Liver (tissue), 9 donors: ENCODE measurements around the gene DYRK1A. TPM values are rescaled to one million over a fixed set of nuclear protein-coding genes. Genes with fewer than 3 reads are reported as not detected.

ENCODE experiments used
- DNase-seq: peaks from one replicate; pipeline ENCODE4 v3.0.0-alpha.2; 2017; ENCODE audit warnings: low spot score
- H3K27ac ChIP-seq, 2 donors: one replicate each; pipeline ENCODE4 v1.7.0; 2013; ENCODE audit warnings: inconsistent platforms in 2 of 2, low read length in 2 of 2, control low read depth in 1 of 2, low read depth in 1 of 2, mild to moderate bottlenecking in 1 of 2
- H3K27me3 ChIP-seq, 4 donors: one replicate each; pipeline versions ENCODE4 v1.6.1 to v1.7.0; 2013; ENCODE audit warnings: low read length in 3 of 4, inconsistent platforms in 1 of 4, mild to moderate bottlenecking in 1 of 4, moderate library complexity in 1 of 4; ENCODE audit not compliant: control insufficient read depth in 4 of 4, insufficient read depth in 4 of 4
- H3K36me3 ChIP-seq, 4 donors: one replicate each; pipeline versions ENCODE4 v1.6.1 to v1.7.0; 2013; ENCODE audit warnings: low read length in 3 of 4, mild to moderate bottlenecking in 3 of 4, low read depth in 1 of 4, moderate library complexity in 1 of 4; ENCODE audit not compliant: control insufficient read depth in 4 of 4, insufficient read depth in 3 of 4
- H3K4me1 ChIP-seq, 4 donors: one replicate each; pipeline versions ENCODE4 v1.6.1 to v1.7.0; 2013; ENCODE audit warnings: low read length in 3 of 4, mild to moderate bottlenecking in 3 of 4, moderate library complexity in 1 of 4; ENCODE audit not compliant: control insufficient read depth in 4 of 4, insufficient read depth in 4 of 4
- H3K4me3 ChIP-seq, 3 donors: one replicate each; pipeline versions ENCODE4 v1.6.1 to v1.7.0; 2013; ENCODE audit warnings: low read length in 3 of 3, control low read depth in 1 of 3, low read depth in 1 of 3, mild to moderate bottlenecking in 1 of 3
- H3K9ac ChIP-seq, 2 donors: one replicate each; pipeline ENCODE4 v1.7.0; 2013; ENCODE audit warnings: low read length in 2 of 2, mild to moderate bottlenecking in 2 of 2, moderate library complexity in 2 of 2, control low read depth in 1 of 2, low read depth in 1 of 2
- H3K9me3 ChIP-seq, 4 donors: one replicate each; pipeline versions ENCODE4 v1.6.1 to v1.7.0; 2013; ENCODE audit warnings: low read length in 3 of 4; ENCODE audit not compliant: control insufficient read depth in 4 of 4
- ATF3 ChIP-seq: IDR thresholded peaks from 2 replicates; pipeline ENCODE4 v1.6.1; 2016; ENCODE audit warnings: antibody characterized with exemption
- CTCF ChIP-seq: fragments of 150-350 bp; IDR thresholded peaks from 2 replicates; pipeline ENCODE4 v1.5.1; 2017; ENCODE audit warnings: improper control_type of control experiment, low read depth, low read length; ENCODE audit not compliant: missing input control
- EGR1 ChIP-seq, 2 donors: IDR thresholded peaks; 2 replicates each; pipeline ENCODE4 v1.6.1; 2016 to 2018; ENCODE audit warnings: antibody characterized with exemption in 2 of 2, low read depth in 2 of 2
- FOXA1 ChIP-seq: IDR thresholded peaks from 2 replicates; pipeline ENCODE4 v1.6.1; 2016; ENCODE audit warnings: antibody characterized with exemption
- FOXA2 ChIP-seq: IDR thresholded peaks from 2 replicates; pipeline ENCODE4 v1.6.1; 2016; ENCODE audit warnings: antibody characterized with exemption
- GABPA ChIP-seq, 2 donors: IDR thresholded peaks in 1 of 2; conservative IDR thresholded peaks in 1 of 2; 2 replicates each; pipeline ENCODE4 v1.6.1; 2016; ENCODE audit warnings: antibody characterized with exemption in 2 of 2, mild to moderate bottlenecking in 1 of 2, moderate library complexity in 1 of 2
- HNF4A ChIP-seq, 2 donors: conservative IDR thresholded peaks; 2 replicates each; pipeline ENCODE4 v1.6.1; 2016; ENCODE audit warnings: antibody characterized with exemption in 2 of 2, mild to moderate bottlenecking in 2 of 2
- HNF4G ChIP-seq: IDR thresholded peaks from 2 replicates; pipeline ENCODE4 v1.6.1; 2016; ENCODE audit warnings: antibody characterized with exemption
- JUND ChIP-seq, 2 donors: IDR thresholded peaks; 2 replicates each; pipeline ENCODE4 v1.6.1; 2016; ENCODE audit warnings: antibody characterized with exemption in 2 of 2
- MAX ChIP-seq: IDR thresholded peaks from 2 replicates; pipeline ENCODE4 v1.6.1; 2016; ENCODE audit warnings: antibody characterized with exemption
- NR2F2 ChIP-seq: IDR thresholded peaks from 2 replicates; pipeline ENCODE4 v1.6.1; 2016; ENCODE audit warnings: antibody characterized with exemption
- RAD21 ChIP-seq, 2 donors: IDR thresholded peaks; 2 replicates each; pipeline ENCODE4 v1.6.1; 2016; ENCODE audit warnings: antibody characterized with exemption in 2 of 2, mild to moderate bottlenecking in 2 of 2
- REST ChIP-seq: IDR thresholded peaks from 2 replicates; pipeline ENCODE4 v1.6.1; 2016; ENCODE audit warnings: antibody characterized with exemption, mild to moderate bottlenecking
- RXRA ChIP-seq, 2 donors: IDR thresholded peaks; 2 replicates each; pipeline ENCODE4 v1.6.1; 2017 to 2018; ENCODE audit warnings: antibody characterized with exemption in 2 of 2, mild to moderate bottlenecking in 1 of 2
- SP1 ChIP-seq: IDR thresholded peaks from 2 replicates; pipeline ENCODE4 v1.6.1; 2018; ENCODE audit warnings: antibody characterized with exemption, mild to moderate bottlenecking
- TAF1 ChIP-seq: conservative IDR thresholded peaks from 2 replicates; pipeline ENCODE4 v1.6.1; 2016; ENCODE audit warnings: antibody characterized with exemption, mild to moderate bottlenecking
- YY1 ChIP-seq: IDR thresholded peaks from 2 replicates; pipeline ENCODE4 v1.6.1; 2016; ENCODE audit warnings: antibody characterized with exemption, mild to moderate bottlenecking
- ZBTB33 ChIP-seq: IDR thresholded peaks from 2 replicates; pipeline ENCODE4 v1.6.1; 2016; ENCODE audit warnings: antibody characterized with exemption
- WGBS: extraction: QIAGEN DNeasy Blood & Tissue Kit; methylation state at CpG from one replicate; pipeline ENCODE4 v1.1.7; 2013; 5-methylcytosine and 5-hydroxymethylcytosine counted together
- polyA plus RNA-seq, 2 donors: library from polyadenylated mRNA; stranded (reverse) in 1 of 2; unstranded in 1 of 2; fragments of 200-250 nt in 1 of 2; fragments of >200 nt in 1 of 2; fragmentation: Nextera tagmentation in 1 of 2; extraction: Ambion mirVana in 1 of 2; gene quantifications; one replicate each; pipeline versions ENCODE4 v1.2.1 to v1.2.3, GENCODE V29; 2013 to 2015
- total RNA-seq, 2 donors: library from RNA; depleted of rRNA; stranded (reverse); fragments of >200 nt; gene quantifications; one replicate each; pipeline ENCODE4 v1.2.3, GENCODE V29; 2014
- donor health status: healthy.
- donor health status: healthy.
- donor health status: healthy.
- donor health status: healthy.
- donor health status: healthy.

Gene DYRK1A
- total and polyA plus RNA-seq, 4 donors = 5.1 to 58.3 (median 22.9) TPM

GRCh38 chr21:37430184-37430821, 63.7 kb downstream of the DYRK1A start:
- DNase-seq = no peak
- H3K4me1 ChIP-seq = peaks cover 8 to 43% (median 27%) of the 10 kb centered on the region in 4 donors
- no peak overlapping the region for H3K4me3 ChIP-seq
- H3K9ac ChIP-seq = no peak overlapping the region
- TF ChIP-seq YY1 = peak; percentile 71
- TF ChIP-seq FOXA1 = no peak
- peak; percentile 69 for TF ChIP-seq REST
- TF ChIP-seq RXRA (IDR thresholded peaks at IDR 0.05) = peak; percentile 84 to 89
- no peak for TF ChIP-seq GABPA (IDR thresholded peaks at IDR 0.05 in 1 of 2, conservative IDR thresholded peaks at IDR 0.05 in 1 of 2)
- peak; percentile 95 to 97 for TF ChIP-seq HNF4A (conservative IDR thresholded peaks at IDR 0.05)
- TF ChIP-seq TAF1 = no peak
- TF ChIP-seq EGR1 (IDR thresholded peaks at IDR 0.05; ENCODE audit: low read depth in 2 of 2) = peak in 1 of 2 donors; percentile 30
- TF ChIP-seq SP1 = peak; percentile 84
- TF ChIP-seq JUND (IDR thresholded peaks at IDR 0.05) = peak; percentile 82 to 88
- TF ChIP-seq CTCF = no peak
- peak; percentile 82 for TF ChIP-seq ZBTB33
- peak; percentile 79 for TF ChIP-seq HNF4G
- TF ChIP-seq ATF3 = peak; percentile 91
- no peak for TF ChIP-seq NR2F2
- TF ChIP-seq MAX = peak; percentile 84
- peak; percentile 74 for TF ChIP-seq FOXA2
- TF ChIP-seq RAD21 (IDR thresholded peaks at IDR 0.05) = peak; percentile 46 to 61
- no peaks in the 10 kb centered on the region for H3K9me3 ChIP-seq
- peaks cover 0 to 2% (median 0%) of the 10 kb centered on the region in 4 donors for H3K36me3 ChIP-seq
- H3K27ac ChIP-seq = peak overlapping the region; percentile 33 to 64
- WGBS = 40% methylated on average over 6 of the region's 6 CpGs
- no peaks in the 10 kb centered on the region for H3K27me3 ChIP-seq
